GM12878 (cell line): Measurements from ENCODE around the gene ZXDC. TPM values are rescaled to one million over a fixed set of nuclear protein-coding genes. Genes with fewer than 3 reads are reported as not detected.

Experiments
- ATAC-seq: fragments of 200-7000 bp; cut with Tn5 transposase; 3 replicates; pipeline ENCODE4 v1.9.1; 2020; ENCODE audit warnings: mild to moderate bottlenecking, moderate library complexity
- BruUV-seq: library from RNA; stranded (reverse); fragments of 400-500 nt; replicated peaks from 2 replicates; lab custom pipeline; 2021; lab: Mats Ljungman, UMichigan
- CTCF ChIA-PET: fragments of 300-600 bp; sonication (Branson Sonifier 250); formaldehyde crosslinking; extraction: SDS; loops from one replicate; lab custom pipeline; 2021; ENCODE audit warnings: inconsistent platforms; lab: Yijun Ruan, JAX
- POLR2A ChIA-PET: fragments of 350-600 bp; formaldehyde crosslinking; extraction: SDS; loops from one replicate; lab custom pipeline; 2021; ENCODE audit warnings: inconsistent platforms; lab: Charles Lee
- RAD21 ChIA-PET: fragments of 300-600 bp; sonication (Branson Sonifier 250); formaldehyde crosslinking; loops from one replicate; lab custom pipeline; 2023; ENCODE audit warnings: antibody characterized with exemption; ENCODE audit not compliant: unreplicated experiment; lab: Charles Lee
- SMC1A ChIA-PET: fragments of 300-600 bp; sonication (Branson Sonifier 250); formaldehyde crosslinking; loops from one replicate; lab custom pipeline; 2023; ENCODE audit not compliant: unreplicated experiment, uncharacterized antibody; lab: Charles Lee
- DNase-seq: peaks from one replicate; pipeline ENCODE4 v3.0.0-alpha.2; 2011; ENCODE audit warnings: low read depth, low spot score
- FAIRE-seq: peaks from 3 replicates; lab custom pipeline; 2011; peaks lifted over from hg19 to GRCh38; lab: Jason Lieb, UNC
- H2AFZ ChIP-seq: 2 replicates; pipeline ENCODE4 v1.6.0; 2011; ENCODE audit warnings: low read depth, low read length, control low read depth; ENCODE audit not compliant: control insufficient read depth
- H3K27ac ChIP-seq: 2 replicates; pipeline ENCODE4 v1.5.1; 2011; ENCODE audit warnings: control low read depth; ENCODE audit not compliant: control insufficient read depth, insufficient read depth
- H3K27me3 ChIP-seq, 2 experiments: replicated peaks in 1 of 2; 2 replicates each; pipeline versions ENCODE4 v1.6.0 to v1.6.1; 2011; ENCODE audit warnings: low read length in 1 of 2; ENCODE audit not compliant: control insufficient read depth in 2 of 2, insufficient read depth in 2 of 2
- H3K36me3 ChIP-seq, 2 experiments: 2 replicates each; pipeline ENCODE4 v1.5.1; 2011; ENCODE audit warnings: low read length in 1 of 2; ENCODE audit not compliant: control insufficient read depth in 2 of 2, insufficient read depth in 2 of 2
- H3K4me1 ChIP-seq: 2 replicates; pipeline ENCODE4 v1.6.1; 2011; ENCODE audit warnings: mild to moderate bottlenecking, low read length, moderate library complexity, mixed read lengths; ENCODE audit not compliant: control insufficient read depth, insufficient read depth
- H3K4me2 ChIP-seq: 2 replicates; pipeline ENCODE4 v1.6.0; 2011; ENCODE audit warnings: control low read depth; ENCODE audit not compliant: control insufficient read depth, insufficient read depth
- H3K4me3 ChIP-seq: fragments of 200-600 bp; sonication (generic); 2 replicates; pipeline ENCODE4 v1.5.1; 2016
- H3K79me2 ChIP-seq: 2 replicates; pipeline ENCODE4 v1.6.0; 2011; ENCODE audit warnings: low read length; ENCODE audit not compliant: control insufficient read depth, insufficient read depth
- H3K9ac ChIP-seq: 2 replicates; pipeline ENCODE4 v1.8.0; 2011; ENCODE audit warnings: low read length, control low read depth, mixed read lengths; ENCODE audit not compliant: control insufficient read depth, insufficient read depth
- H3K9me3 ChIP-seq: replicated peaks from 3 replicates; pipeline ENCODE4 v1.5.1; 2011; ENCODE audit warnings: mild to moderate bottlenecking, low read length; ENCODE audit not compliant: control insufficient read depth, insufficient read depth
- H4K20me1 ChIP-seq: 2 replicates; pipeline ENCODE4 v1.6.0; 2011; ENCODE audit not compliant: control insufficient read depth, insufficient read depth
- ASH2L ChIP-seq: fragments of 300-600, 200-600 bp; sonication (generic); IDR thresholded peaks from 2 replicates; pipeline ENCODE4 v1.6.1; 2017; ENCODE audit warnings: low read depth, mild to moderate bottlenecking, borderline replicate concordance
- CBX3 ChIP-seq: fragments of 200-600 bp; sonication (generic); IDR thresholded peaks from 2 replicates; pipeline ENCODE4 v1.6.1; 2016; ENCODE audit warnings: low read depth, borderline replicate concordance
- CREB1 ChIP-seq: IDR thresholded peaks from 2 replicates; pipeline ENCODE4 v1.6.1; 2012; ENCODE audit warnings: low read depth, mild to moderate bottlenecking, inconsistent platforms
- EP300 ChIP-seq, 2 experiments: fragments of 150-350 bp in 1 of 2; IDR thresholded peaks; 2 replicates each; pipeline ENCODE4 v1.6.1; 2011 to 2012; ENCODE audit warnings: low read depth in 2 of 2, low read length in 2 of 2, borderline replicate concordance in 1 of 2, improper control_type of control experiment in 1 of 2, inconsistent platforms in 1 of 2; ENCODE audit not compliant: control insufficient read depth in 1 of 2
- EZH2 ChIP-seq: IDR thresholded peaks from 2 replicates; pipeline ENCODE4 v1.6.1; 2012; ENCODE audit warnings: low read depth, mild to moderate bottlenecking, control low read depth, inconsistent platforms, low read length, borderline replicate concordance; ENCODE audit not compliant: control insufficient read depth
- FOXK2 ChIP-seq: fragments of 450-650 bp; IDR thresholded peaks from 2 replicates; pipeline ENCODE4 v1.6.1; 2017; ENCODE audit warnings: mild to moderate bottlenecking, moderate library complexity
- MTA3 ChIP-seq: IDR thresholded peaks from 2 replicates; pipeline ENCODE4 v1.6.1; 2012; ENCODE audit warnings: low read length, inconsistent platforms, borderline replicate concordance
- NFYA ChIP-seq: IDR thresholded peaks from 2 replicates; pipeline ENCODE4 v1.6.1; 2011; ENCODE audit warnings: low read depth, mild to moderate bottlenecking, low read length, improper control_type of control experiment, borderline replicate concordance
- NFYB ChIP-seq: IDR thresholded peaks from 2 replicates; pipeline ENCODE4 v1.6.1; 2011; ENCODE audit warnings: low read depth, mild to moderate bottlenecking, low read length, improper control_type of control experiment, moderate library complexity; ENCODE audit not compliant: insufficient read depth
- PML ChIP-seq: IDR thresholded peaks from 2 replicates; pipeline ENCODE4 v1.6.1; 2012; ENCODE audit warnings: low read length, inconsistent platforms
- STAT1 ChIP-seq: fragments of 450-650 bp; conservative IDR thresholded peaks from 2 replicates; pipeline ENCODE4 v1.6.1; 2014; ENCODE audit warnings: antibody characterized with exemption, mild to moderate bottlenecking
- WGBS: methylation state at CpG from one replicate; pipeline ENCODE4 v1.1.6; 2016; ENCODE audit warnings: low lambda C conversion rate; ENCODE audit not compliant: insufficient replicate concordance, insufficient coverage; ENCODE audit errors: missing lambda C conversion rate; 5-methylcytosine and 5-hydroxymethylcytosine counted together
- in situ Hi-C: fragments of 300-500 bp; cut with MboI; formaldehyde crosslinking; loops from 9 replicates; pipeline ENCODE4 v1.14.3; 2018; ENCODE audit warnings: mixed read lengths
- intact Hi-C: fragments of 100-400 bp; cut with micrococcal nuclease; formaldehyde crosslinking; loops from one replicate; pipeline ENCODE4 v1.14.2; 2022; ENCODE audit not compliant: unreplicated experiment
- polyA plus RNA-seq, 11 experiments: library from polyadenylated mRNA; depleted of rRNA in 4 of 11; unstranded in 6 of 11; stranded (reverse) in 5 of 11; fragments of >200 nt; fragmentation: Nextera tagmentation in 4 of 11; fragmentation: Illumina TruSeq in 1 of 11; extraction: Ambion mirVana in 4 of 11; extraction: Trizol in 1 of 11; gene quantifications; 1 replicate in 1 of 11; 2 replicates in 10 of 11; pipeline versions ENCODE4 v1.2.1 to v1.2.3, GENCODE V29; 2011 to 2016; ENCODE audit warnings: inconsistent platforms in 2 of 11, missing spikeins in 2 of 11, low read depth in 1 of 11
- total RNA-seq, 4 experiments: library from RNA; depleted of rRNA in 3 of 4; stranded (reverse); fragments of >200 nt in 3 of 4; fragmentation: Illumina TruSeq in 1 of 4; extraction: Trizol in 1 of 4; gene quantifications; 2 replicates each; pipeline versions ENCODE4 v1.2.1 to v1.2.3, GENCODE V29; 2013 to 2021
- TF ChIP-seq, protein P1 (sequence below): fragments of 150-350 bp; IDR thresholded peaks from 2 replicates; pipeline ENCODE4 v1.6.1; 2014; ENCODE audit warnings: mild to moderate bottlenecking, low read depth, low read length
- TF ChIP-seq, protein P2 (sequence below): IDR thresholded peaks from 2 replicates; pipeline ENCODE4 v1.6.1; 2011; ENCODE audit warnings: mild to moderate bottlenecking, low read depth, low read length, moderate library complexity; ENCODE audit not compliant: insufficient replicate concordance
- TF ChIP-seq, protein P3 (sequence below): fragments of 450-650 bp; IDR thresholded peaks from 2 replicates; pipeline ENCODE4 v1.6.1; 2014; ENCODE audit warnings: mild to moderate bottlenecking

The ZXDC gene
- total and polyA plus RNA-seq, 10 of the 15 experiments (the other 5 are each of a cell fraction or from before 2014, with no cell fraction given) = 0.72 to 15.3 (median 8.5) TPM

DNA sequence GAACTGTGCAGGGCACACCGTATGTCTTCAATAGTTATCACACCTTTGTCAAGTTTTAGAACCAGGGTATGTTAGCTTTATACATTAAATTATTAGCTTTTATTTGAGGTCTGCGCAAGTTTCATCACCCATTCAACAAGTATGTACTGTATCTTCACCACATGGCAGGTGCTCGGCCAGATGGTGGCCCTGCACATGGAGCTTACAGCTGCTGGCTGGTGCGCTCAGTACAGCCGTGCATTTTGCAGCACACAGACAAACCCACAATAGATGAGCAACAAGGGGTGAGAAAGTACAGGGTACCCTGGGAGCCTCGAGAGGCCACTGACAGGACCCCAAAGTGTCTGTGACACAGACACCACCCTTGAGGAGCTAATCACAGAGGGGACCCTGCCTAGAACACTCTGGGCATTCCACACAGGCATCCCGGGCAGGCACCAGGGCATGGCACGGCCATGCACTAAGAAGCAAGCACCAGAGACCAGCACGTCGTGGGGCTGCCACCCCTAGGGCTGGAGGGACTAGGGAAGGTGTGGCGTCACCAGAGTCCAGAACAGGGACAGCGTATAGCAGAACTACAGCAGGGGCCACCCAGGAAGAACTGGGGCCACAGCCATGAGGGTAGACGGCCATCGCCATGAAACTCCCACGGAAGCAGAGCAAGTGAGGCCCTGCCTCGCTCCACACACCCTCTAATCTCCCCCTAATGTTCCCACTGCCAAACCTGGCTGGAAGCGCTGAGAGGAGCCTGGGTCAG is 27.4 kb downstream of the ZXDC start:
- ChIA-PET SMC1A (interaction anchor here (0.8 kb wide), 1 partner anchor 14 kb away, joined by 4 read pairs; no protein-coding TSS in a partner anchor), RAD21 (no interaction called here), POLR2A (no interaction called here), CTCF (no interaction called here)
- in situ Hi-C loops = no loop called here
- Histone ChIP-seq H3K36me3 (peaks cover 8 to 10% of the 10 kb centered on the region in 2 experiments; a peak in 3 of 4 replicates), H3K27ac (no peak overlapping the region), H3K27me3 (no peaks in the 10 kb centered on the region), H2AFZ (no peak overlapping the region), H3K4me2 (no peak overlapping the region), H4K20me1 (no peaks in the 10 kb centered on the region), H3K4me1 (no peaks in the 10 kb centered on the region), H3K79me2 (no peaks in the 10 kb centered on the region), H3K9ac (no peak overlapping the region), H3K9me3 (no peaks in the 10 kb centered on the region), H3K4me3 (no peak overlapping the region)
- intact Hi-C loops = no loop called here
- DNase-seq = no peak
- no TSS peak for BruUV-seq
- TF ChIP-seq PML (no peak), EP300 (IDR thresholded peaks at IDR 0.05; ENCODE audit: borderline replicate concordance in 1 of 2, control insufficient read depth in 1 of 2, low read depth in 2 of 2, low read length in 2 of 2) (no peak), FOXK2 (no peak), NFYB (no peak), CREB1 (no peak), CBX3 (no peak), EZH2 (no peak), MTA3 (no peak), ASH2L (no peak), NFYA (no peak), STAT1 (no peak)
- TF ChIP-seq, protein P1, sequence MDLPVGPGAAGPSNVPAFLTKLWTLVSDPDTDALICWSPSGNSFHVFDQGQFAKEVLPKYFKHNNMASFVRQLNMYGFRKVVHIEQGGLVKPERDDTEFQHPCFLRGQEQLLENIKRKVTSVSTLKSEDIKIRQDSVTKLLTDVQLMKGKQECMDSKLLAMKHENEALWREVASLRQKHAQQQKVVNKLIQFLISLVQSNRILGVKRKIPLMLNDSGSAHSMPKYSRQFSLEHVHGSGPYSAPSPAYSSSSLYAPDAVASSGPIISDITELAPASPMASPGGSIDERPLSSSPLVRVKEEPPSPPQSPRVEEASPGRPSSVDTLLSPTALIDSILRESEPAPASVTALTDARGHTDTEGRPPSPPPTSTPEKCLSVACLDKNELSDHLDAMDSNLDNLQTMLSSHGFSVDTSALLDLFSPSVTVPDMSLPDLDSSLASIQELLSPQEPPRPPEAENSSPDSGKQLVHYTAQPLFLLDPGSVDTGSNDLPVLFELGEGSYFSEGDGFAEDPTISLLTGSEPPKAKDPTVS = no peak
- TF ChIP-seq, protein P2, sequence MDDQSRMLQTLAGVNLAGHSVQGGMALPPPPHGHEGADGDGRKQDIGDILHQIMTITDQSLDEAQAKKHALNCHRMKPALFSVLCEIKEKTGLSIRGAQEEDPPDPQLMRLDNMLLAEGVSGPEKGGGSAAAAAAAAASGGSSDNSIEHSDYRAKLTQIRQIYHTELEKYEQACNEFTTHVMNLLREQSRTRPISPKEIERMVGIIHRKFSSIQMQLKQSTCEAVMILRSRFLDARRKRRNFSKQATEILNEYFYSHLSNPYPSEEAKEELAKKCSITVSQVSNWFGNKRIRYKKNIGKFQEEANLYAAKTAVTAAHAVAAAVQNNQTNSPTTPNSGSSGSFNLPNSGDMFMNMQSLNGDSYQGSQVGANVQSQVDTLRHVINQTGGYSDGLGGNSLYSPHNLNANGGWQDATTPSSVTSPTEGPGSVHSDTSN = no peak
- TF ChIP-seq, protein P3, sequence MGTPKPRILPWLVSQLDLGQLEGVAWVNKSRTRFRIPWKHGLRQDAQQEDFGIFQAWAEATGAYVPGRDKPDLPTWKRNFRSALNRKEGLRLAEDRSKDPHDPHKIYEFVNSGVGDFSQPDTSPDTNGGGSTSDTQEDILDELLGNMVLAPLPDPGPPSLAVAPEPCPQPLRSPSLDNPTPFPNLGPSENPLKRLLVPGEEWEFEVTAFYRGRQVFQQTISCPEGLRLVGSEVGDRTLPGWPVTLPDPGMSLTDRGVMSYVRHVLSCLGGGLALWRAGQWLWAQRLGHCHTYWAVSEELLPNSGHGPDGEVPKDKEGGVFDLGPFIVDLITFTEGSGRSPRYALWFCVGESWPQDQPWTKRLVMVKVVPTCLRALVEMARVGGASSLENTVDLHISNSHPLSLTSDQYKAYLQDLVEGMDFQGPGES = no peak
- 95% methylated on average over 16 of the region's 17 CpGs for WGBS
- ATAC-seq = no peak
- no peak for FAIRE-seq
